Endothelial cell of umbilical vein (primary cell): Measurements from ENCODE around the gene FRK. TPM values are rescaled to one million over a fixed set of nuclear protein-coding genes. Genes with fewer than 3 reads are reported as not detected.

ENCODE experiments used
- BruUV-seq: library from RNA; stranded (reverse); fragments of 400-500 nt; replicated peaks from 2 replicates; lab custom pipeline; 2021; lab: Mats Ljungman, UMichigan
- CTCF ChIA-PET: fragments of 300-600, 350-600 bp; sonication (Branson Sonifier 250); formaldehyde crosslinking; loops from one replicate; lab custom pipeline; 2021; ENCODE audit warnings: antibody characterized with exemption, inconsistent platforms; lab: Charles Lee
- POLR2A ChIA-PET: fragments of 300-600, 350-600 bp; sonication (Branson Sonifier 250); formaldehyde crosslinking; loops from one replicate; lab custom pipeline; 2021; ENCODE audit warnings: antibody characterized with exemption, inconsistent platforms; lab: Charles Lee
- DNase-seq: peaks from one replicate; pipeline ENCODE4 v3.0.0-alpha.2; 2011; ENCODE audit warnings: low read depth, low spot score
- FAIRE-seq: peaks from 2 replicates; lab custom pipeline; 2011; peaks lifted over from hg19 to GRCh38; lab: Jason Lieb, UNC
- H2AFZ ChIP-seq: 2 replicates; pipeline ENCODE4 v1.6.0; 2012; ENCODE audit warnings: low read depth, low read length, control low read depth, inconsistent platforms
- H3K27ac ChIP-seq: 2 replicates; pipeline ENCODE4 v1.5.1; 2011; ENCODE audit warnings: low read depth, mild to moderate bottlenecking, control low read depth, low read length, moderate library complexity; ENCODE audit not compliant: insufficient read depth
- H3K27me3 ChIP-seq, 2 experiments: 2 replicates each; pipeline versions ENCODE4 v1.6.0 to v1.6.1; 2011; ENCODE audit warnings: low read length in 2 of 2, mixed read lengths in 1 of 2; ENCODE audit not compliant: control insufficient read depth in 2 of 2, insufficient read depth in 2 of 2
- H3K36me3 ChIP-seq, 2 experiments: 2 replicates in 1 of 2; 3 replicates in 1 of 2; pipeline ENCODE4 v1.5.1; 2011; ENCODE audit warnings: low read length in 2 of 2, mild to moderate bottlenecking in 1 of 2, moderate library complexity in 1 of 2; ENCODE audit not compliant: control insufficient read depth in 2 of 2, insufficient read depth in 2 of 2; ENCODE audit errors: extremely low read depth in 1 of 2
- H3K4me1 ChIP-seq: 3 replicates; pipeline ENCODE4 v1.5.1; 2011; ENCODE audit warnings: mild to moderate bottlenecking, low read length; ENCODE audit not compliant: control insufficient read depth, insufficient read depth; ENCODE audit errors: extremely low read depth
- H3K4me2 ChIP-seq: 2 replicates; pipeline ENCODE4 v1.6.1; 2011; ENCODE audit warnings: low read length, control low read depth, mixed read lengths; ENCODE audit not compliant: insufficient read depth
- H3K4me3 ChIP-seq, 3 experiments: fragments of 200-600 bp in 1 of 3; sonication (generic), shearing (Covaris generic) in 1 of 3; replicated peaks in 1 of 3; 2 replicates each; pipeline ENCODE4 v1.5.1; 2011 to 2016; ENCODE audit warnings: control low read depth in 3 of 3, low read length in 3 of 3, mild to moderate bottlenecking in 2 of 3, inconsistent platforms in 1 of 3, low read depth in 1 of 3, moderate library complexity in 1 of 3; ENCODE audit not compliant: insufficient read depth in 1 of 3
- H3K79me2 ChIP-seq: 2 replicates; pipeline ENCODE4 v1.6.0; 2012; ENCODE audit warnings: low read length, inconsistent platforms; ENCODE audit not compliant: control insufficient read depth, insufficient read depth
- H3K9ac ChIP-seq: replicated peaks from 2 replicates; pipeline ENCODE3; 2011; ENCODE audit warnings: low read length, control low read depth; ENCODE audit not compliant: insufficient read depth; ENCODE audit errors: extremely low read depth
- H3K9me1 ChIP-seq: replicated peaks from 3 replicates; pipeline ENCODE4 v1.6.0; 2011; ENCODE audit warnings: mild to moderate bottlenecking, low read length; ENCODE audit not compliant: control insufficient read depth, insufficient read depth; ENCODE audit errors: extremely low read depth
- H3K9me3 ChIP-seq: replicated peaks from 2 replicates; pipeline ENCODE4 v1.5.1; 2012; ENCODE audit warnings: low read length, inconsistent platforms; ENCODE audit not compliant: control insufficient read depth, insufficient read depth
- H4K20me1 ChIP-seq: replicated peaks from 2 replicates; pipeline ENCODE3; 2011; ENCODE audit warnings: mild to moderate bottlenecking, low read length; ENCODE audit not compliant: control insufficient read depth, insufficient read depth; ENCODE audit errors: extremely low read depth
- EZH2 ChIP-seq: IDR thresholded peaks from 2 replicates; pipeline ENCODE4 v1.6.1; 2012; ENCODE audit warnings: borderline replicate concordance, low read depth, mild to moderate bottlenecking, moderate library complexity, low read length, inconsistent platforms; ENCODE audit not compliant: severe bottlenecking
- FOS ChIP-seq: IDR thresholded peaks from 2 replicates; pipeline ENCODE4 v1.6.1; 2011; ENCODE audit warnings: mild to moderate bottlenecking, low read length, moderate library complexity, borderline replicate concordance; ENCODE audit not compliant: insufficient read depth
- GATA2 ChIP-seq: IDR thresholded peaks from 2 replicates; pipeline ENCODE4 v1.7.0; 2011; ENCODE audit warnings: low read depth, mild to moderate bottlenecking, moderate library complexity, mixed read lengths, low read length; ENCODE audit not compliant: insufficient read length, insufficient read depth
- JUN ChIP-seq: IDR thresholded peaks from 2 replicates; pipeline ENCODE4 v1.6.1; 2011; ENCODE audit warnings: borderline replicate concordance, low read depth; ENCODE audit not compliant: insufficient read length, insufficient read depth
- MYC ChIP-seq: IDR thresholded peaks from one replicate; pipeline ENCODE4 v1.6.1; 2011; ENCODE audit warnings: mild to moderate bottlenecking, low read depth, low read length
- POLR2A ChIP-seq: IDR thresholded peaks from 2 replicates; pipeline ENCODE4 v1.6.1; 2012; ENCODE audit warnings: low read depth, mild to moderate bottlenecking, control low read depth, low read length
- POLR2AphosphoS5 ChIP-seq: IDR thresholded peaks from 2 replicates; pipeline ENCODE4 v1.6.1; 2012; ENCODE audit warnings: low read depth, mild to moderate bottlenecking, control low read depth, low read length, moderate library complexity; ENCODE audit not compliant: insufficient read depth
- dilution Hi-C: fragments of 300-500 bp; cut with MboI; formaldehyde crosslinking; loops from one replicate; pipeline ENCODE4 v1.15.0; 2019; ENCODE audit warnings: low sequenced_read_pairs; ENCODE audit not compliant: extremely low pct_ligation_motif_present
- intact Hi-C: fragments of 100-400 bp; cut with micrococcal nuclease; formaldehyde crosslinking; loops from one replicate; pipeline ENCODE4 v1.10.0; 2022
- polyA plus RNA-seq, 4 experiments: library from polyadenylated mRNA; depleted of rRNA in 3 of 4; stranded (reverse) in 3 of 4; unstranded in 1 of 4; fragments of >200 nt; gene quantifications; 2 replicates each; pipeline versions ENCODE4 v1.2.1 to v1.2.3, GENCODE V29; 2011 to 2012; ENCODE audit warnings: missing spikeins in 1 of 4
- total RNA-seq: library from RNA; stranded (reverse); gene quantifications from 2 replicates; pipeline ENCODE4 v1.2.3, GENCODE V29; 2021
- TF ChIP-seq, protein P1 (sequence below): IDR thresholded peaks from 2 replicates; pipeline ENCODE4 v1.6.1; 2011; ENCODE audit not compliant: insufficient read depth, insufficient read length
- TF ChIP-seq, protein P2 (sequence below), 2 donors: IDR thresholded peaks; 1 replicate in 1 of 2; 2 replicates in 1 of 2; pipeline ENCODE4 v1.5.1; 2011; ENCODE audit warnings: low read length in 2 of 2, mild to moderate bottlenecking in 2 of 2, moderate library complexity in 2 of 2, control low read depth in 1 of 2, inconsistent platforms in 1 of 2, low read depth in 1 of 2; ENCODE audit not compliant: insufficient read depth in 1 of 2; ENCODE audit errors: extremely low read depth in 1 of 2

FRK gene
- total and polyA plus RNA-seq, 2 donors (not counting 3 experiments of a cell fraction or from before 2014, with no cell fraction given), result 0.01 TPM; not detected in 1

DNA sequence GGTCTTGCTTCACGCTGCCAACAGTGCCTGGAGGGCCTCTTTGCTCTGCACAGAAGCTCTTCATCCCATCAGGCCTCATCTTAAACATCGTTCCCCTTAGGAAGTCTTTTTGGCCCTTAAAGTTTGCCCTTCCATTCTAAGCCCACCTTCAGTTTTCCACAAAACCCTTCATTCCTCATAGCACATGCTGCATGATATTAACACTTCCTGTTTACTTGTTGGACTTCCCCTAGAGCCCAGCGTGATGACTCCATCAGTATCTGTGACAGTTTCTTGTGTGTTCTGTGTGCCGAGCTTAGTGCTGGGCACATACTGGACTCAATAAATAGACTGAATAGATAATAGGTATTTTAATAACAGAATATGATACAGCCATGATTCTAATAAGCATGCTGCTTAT is 42.2 kb upstream of the FRK start:
- Histone ChIP-seq H3K36me3 (no peaks in the 10 kb centered on the region), H4K20me1 (no peaks in the 10 kb centered on the region), H3K27me3 (peaks cover 0 to 3% of the 10 kb centered on the region in 2 experiments), H3K9me1 (no peaks in the 10 kb centered on the region), H3K27ac (no peak overlapping the region), H3K4me3 (no peak overlapping the region), H3K4me1 (peaks cover 14% of the 10 kb centered on the region), H2AFZ (no peak overlapping the region), H3K79me2 (no peaks in the 10 kb centered on the region), H3K9ac (no peak overlapping the region), H3K4me2 (no peak overlapping the region), H3K9me3 (no peaks in the 10 kb centered on the region)
- POLR2A ChIA-PET, result no interaction called here
- CTCF ChIA-PET, result interaction anchor here (3.0 to 4.0 kb wide), 2 partner anchors 9 to 92 kb away, joined by 33 to 43 read pairs; no protein-coding TSS in a partner anchor
- BruUV-seq, result no TSS peak
- dilution Hi-C loops (no loop called here), intact Hi-C loops (no loop called here)
- no peak for TF ChIP-seq MYC
- TF ChIP-seq, protein P1, sequence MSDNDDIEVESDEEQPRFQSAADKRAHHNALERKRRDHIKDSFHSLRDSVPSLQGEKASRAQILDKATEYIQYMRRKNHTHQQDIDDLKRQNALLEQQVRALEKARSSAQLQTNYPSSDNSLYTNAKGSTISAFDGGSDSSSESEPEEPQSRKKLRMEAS, result no peak
- TF ChIP-seq POLR2A, result no peak
- TF ChIP-seq FOS, result no peak
- no peak for TF ChIP-seq POLR2AphosphoS5
- no peak for TF ChIP-seq EZH2
- TF ChIP-seq JUN, result no peak
- TF ChIP-seq, protein P2, sequence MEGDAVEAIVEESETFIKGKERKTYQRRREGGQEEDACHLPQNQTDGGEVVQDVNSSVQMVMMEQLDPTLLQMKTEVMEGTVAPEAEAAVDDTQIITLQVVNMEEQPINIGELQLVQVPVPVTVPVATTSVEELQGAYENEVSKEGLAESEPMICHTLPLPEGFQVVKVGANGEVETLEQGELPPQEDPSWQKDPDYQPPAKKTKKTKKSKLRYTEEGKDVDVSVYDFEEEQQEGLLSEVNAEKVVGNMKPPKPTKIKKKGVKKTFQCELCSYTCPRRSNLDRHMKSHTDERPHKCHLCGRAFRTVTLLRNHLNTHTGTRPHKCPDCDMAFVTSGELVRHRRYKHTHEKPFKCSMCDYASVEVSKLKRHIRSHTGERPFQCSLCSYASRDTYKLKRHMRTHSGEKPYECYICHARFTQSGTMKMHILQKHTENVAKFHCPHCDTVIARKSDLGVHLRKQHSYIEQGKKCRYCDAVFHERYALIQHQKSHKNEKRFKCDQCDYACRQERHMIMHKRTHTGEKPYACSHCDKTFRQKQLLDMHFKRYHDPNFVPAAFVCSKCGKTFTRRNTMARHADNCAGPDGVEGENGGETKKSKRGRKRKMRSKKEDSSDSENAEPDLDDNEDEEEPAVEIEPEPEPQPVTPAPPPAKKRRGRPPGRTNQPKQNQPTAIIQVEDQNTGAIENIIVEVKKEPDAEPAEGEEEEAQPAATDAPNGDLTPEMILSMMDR (IDR thresholded peaks at IDR 0.05; ENCODE audit: extremely low read depth in 1 of 2, insufficient read depth in 1 of 2, low read depth in 1 of 2, low read length in 2 of 2), result no peak
- no peak for TF ChIP-seq GATA2
- FAIRE-seq, result no peak
- DNase-seq, result no peak
